ENCODE results near the gene ULK1.

GRCh38 chr12:131861261-131862083 lies 33.0 kb upstream of the ULK1 start:
- no peak for TF ChIP-seq CTCF (IDR thresholded peaks at IDR 0.05)
- no peak for TF ChIP-seq REST (IDR thresholded peaks at IDR 0.05; ENCODE audit: insufficient read depth in 1 of 2, low read depth in 2 of 2, low read length in 1 of 2)
- TF ChIP-seq POLR2AphosphoS5 (IDR thresholded peaks at IDR 0.05; ENCODE audit: low read depth, low read length): no peak
- TF ChIP-seq SIN3A (IDR thresholded peaks at IDR 0.05; ENCODE audit: borderline replicate concordance, insufficient read depth, low read depth, low read length): no peak

All from Panc1 (cell line).